Hepatocyte (in vitro differentiated cells): ENCODE data around the gene DNAH6. TPM values are rescaled to one million over a fixed set of nuclear protein-coding genes. Genes with fewer than 3 reads are reported as not detected.

Source experiments
- DNase-seq: peaks from one replicate; pipeline ENCODE4 v3.0.0-alpha.2; 2016; ENCODE audit warnings: low spot score
- H2AFZ ChIP-seq: fragments of 200-600 bp; sonication (generic); 2 replicates; pipeline ENCODE4 v1.6.0; 2016; ENCODE audit warnings: antibody characterized with exemption, mild to moderate bottlenecking
- H3K27ac ChIP-seq: fragments of 200-600 bp; sonication (generic); 2 replicates; pipeline ENCODE4 v1.5.1; 2016; ENCODE audit warnings: mild to moderate bottlenecking
- H3K27me3 ChIP-seq: fragments of 200-600 bp; sonication (generic); 2 replicates; pipeline ENCODE4 v1.6.1; 2016
- H3K36me3 ChIP-seq: fragments of 200-600 bp; sonication (generic); replicated peaks from 2 replicates; pipeline ENCODE4 v1.5.1; 2016; ENCODE audit warnings: low read depth; ENCODE audit not compliant: insufficient read depth
- H3K4me1 ChIP-seq: fragments of 200-600 bp; sonication (generic); 2 replicates; pipeline ENCODE4 v1.5.1; 2016; ENCODE audit warnings: mild to moderate bottlenecking, moderate library complexity; ENCODE audit not compliant: insufficient read depth
- H3K4me2 ChIP-seq: fragments of 200-600 bp; sonication (generic); 2 replicates; pipeline ENCODE4 v1.6.0; 2016
- H3K4me3 ChIP-seq: fragments of 200-600 bp; sonication (generic); 2 replicates; pipeline ENCODE4 v1.5.1; 2016; ENCODE audit warnings: mild to moderate bottlenecking
- H3K79me2 ChIP-seq: fragments of 200-600 bp; sonication (generic); 2 replicates; pipeline ENCODE4 v1.6.0; 2017; ENCODE audit warnings: mild to moderate bottlenecking
- H3K9me2 ChIP-seq: fragments of 200-600 bp; sonication (generic); replicated peaks from 2 replicates; pipeline ENCODE4 v1.6.0; 2017; ENCODE audit warnings: mild to moderate bottlenecking; ENCODE audit not compliant: insufficient read depth
- H3K9me3 ChIP-seq: fragments of 200-600 bp; sonication (generic); 2 replicates; pipeline ENCODE4 v1.5.1; 2016; ENCODE audit warnings: low read depth, mild to moderate bottlenecking
- H4K20me1 ChIP-seq: fragments of 200-600 bp; sonication (generic); 2 replicates; pipeline ENCODE4 v1.6.0; 2016; ENCODE audit warnings: mild to moderate bottlenecking; ENCODE audit not compliant: insufficient read depth, poor library complexity, severe bottlenecking
- CTCF ChIP-seq: fragments of 200-600 bp; sonication (generic); IDR thresholded peaks from 2 replicates; pipeline ENCODE4 v1.5.1; 2016; ENCODE audit warnings: antibody characterized with exemption, mild to moderate bottlenecking; ENCODE audit not compliant: poor library complexity
- EZH2 ChIP-seq: fragments of 200-600 bp; sonication (generic); IDR thresholded peaks from 2 replicates; pipeline ENCODE4 v1.6.1; 2016; ENCODE audit warnings: antibody characterized with exemption, mild to moderate bottlenecking, borderline replicate concordance
- EZH2phosphoT487 ChIP-seq: fragments of 200-600 bp; sonication (generic); IDR thresholded peaks from one replicate; pipeline ENCODE4 v1.6.1; 2018; ENCODE audit warnings: antibody characterized with exemption, mild to moderate bottlenecking, low read depth, moderate library complexity; ENCODE audit not compliant: unreplicated experiment, severe bottlenecking
- WGBS: methylation state at CpG from one replicate; pipeline ENCODE4 v1.1.6; 2016; ENCODE audit warnings: low lambda C conversion rate; ENCODE audit errors: missing lambda C conversion rate; 5-methylcytosine and 5-hydroxymethylcytosine counted together
- polyA plus RNA-seq: library from polyadenylated mRNA; unstranded; fragments of >200 nt; fragmentation: Nextera tagmentation; extraction: Ambion mirVana; gene quantifications from 2 replicates; pipeline ENCODE4 v1.2.1, GENCODE V29; 2016
- total RNA-seq: library from RNA; depleted of rRNA; stranded (reverse); fragments of >200 nt; gene quantifications from 2 replicates; pipeline ENCODE4 v1.2.3, GENCODE V29; 2014

DNAH6 gene
- total and polyA plus RNA-seq, 2 experiments from 2014 or later: 1.0 to 1.2 TPM

GRCh38 chr2:84729224-84729623 is 212.9 kb downstream of the DNAH6 start:
- Histone ChIP-seq H2AFZ (no peak overlapping the region), H4K20me1 (no peaks in the 10 kb centered on the region), H3K9me3 (no peaks in the 10 kb centered on the region), H3K4me3 (no peak overlapping the region), H3K9me2 (no peaks in the 10 kb centered on the region), H3K27me3 (no peaks in the 10 kb centered on the region), H3K79me2 (no peaks in the 10 kb centered on the region), H3K4me2 (no peak overlapping the region), H3K36me3 (no peaks in the 10 kb centered on the region), H3K4me1 (no peaks in the 10 kb centered on the region), H3K27ac (no peak overlapping the region)
- DNase-seq: no peak
- TF ChIP-seq EZH2phosphoT487: no peak
- no peak for TF ChIP-seq CTCF
- TF ChIP-seq EZH2: no peak
- 59% methylated on average over 2 of the region's 2 CpGs for WGBS

- no peaks in the 10 kb centered on the region for H3K27me3 ChIP-seq
- H4K20me1 ChIP-seq: no peaks in the 10 kb centered on the region
- H3K79me2 ChIP-seq: no peaks in the 10 kb centered on the region
- H2AFZ ChIP-seq: no peak overlapping the region
- no peaks in the 10 kb centered on the region for H3K9me2 ChIP-seq
- H3K4me1 ChIP-seq: no peaks in the 10 kb centered on the region
- H3K9me3 ChIP-seq: no peaks in the 10 kb centered on the region
- H3K4me2 ChIP-seq: no peak overlapping the region
- WGBS: 91% methylated on average over 3 of the region's 3 CpGs
- no peak for DNase-seq
- TF ChIP-seq CTCF: no peak
- no peak for TF ChIP-seq EZH2phosphoT487
- TF ChIP-seq EZH2: no peak
- H3K4me3 ChIP-seq: no peak overlapping the region
- no peak overlapping the region for H3K27ac ChIP-seq
- no peaks in the 10 kb centered on the region for H3K36me3 ChIP-seq
These were observed 214.9 kb downstream of the DNAH6 start for GRCh38 chr2:84731185-84731584.

GRCh38 chr2:84732897-84733778 is 216.8 kb downstream of the DNAH6 start:
- WGBS: 89% methylated on average over 6 of the region's 6 CpGs
- TF ChIP-seq EZH2phosphoT487 (no peak), EZH2 (no peak), CTCF (no peak)
- no peak for DNase-seq
- Histone ChIP-seq H3K27ac (no peak overlapping the region), H3K27me3 (no peaks in the 10 kb centered on the region), H2AFZ (no peak overlapping the region), H4K20me1 (no peaks in the 10 kb centered on the region), H3K9me3 (no peaks in the 10 kb centered on the region), H3K4me2 (no peak overlapping the region), H3K4me1 (no peaks in the 10 kb centered on the region), H3K4me3 (no peak overlapping the region), H3K36me3 (no peaks in the 10 kb centered on the region), H3K9me2 (no peaks in the 10 kb centered on the region), H3K79me2 (no peaks in the 10 kb centered on the region)
